ENCODE data around the gene DDAH1.

The DDAH1 gene

GRCh38 chr1:85323770-85324169, 141.2 kb downstream of the DDAH1 start:
- DNase-seq: no peak

- no peak for DNase-seq
Measured at GRCh38 chr1:85322655-85323054, 142.3 kb downstream of the DDAH1 start.

GRCh38 chr1:85321237-85321964, 143.6 kb downstream of the DDAH1 start:
- peak; percentile 62 for DNase-seq

- DNase-seq: no peak
Measured at GRCh38 chr1:85320371-85321131, 144.4 kb downstream of the DDAH1 start.

- DNase-seq: no peak
Measured at GRCh38 chr1:85319931-85320330, 145.0 kb downstream of the DDAH1 start.

GRCh38 chr1:85319491-85319890, 145.5 kb downstream of the DDAH1 start:
- DNase-seq: no peak

- no peak for DNase-seq
Measured at GRCh38 chr1:85318217-85318616, 146.7 kb downstream of the DDAH1 start.

- no peak for DNase-seq
Measured at GRCh38 chr1:85317560-85317959, 147.4 kb downstream of the DDAH1 start.

GRCh38 chr1:85316321-85316720, 148.6 kb downstream of the DDAH1 start:
- no peak for DNase-seq

GRCh38 chr1:85315789-85316188, 149.2 kb downstream of the DDAH1 start:
- no peak for DNase-seq

GRCh38 chr1:85314726-85315125, 150.2 kb downstream of the DDAH1 start:
- DNase-seq: no peak

GRCh38 chr1:85313888-85314696, 150.9 kb downstream of the DDAH1 start:
- DNase-seq: no peak

- DNase-seq: no peak
Measured at GRCh38 chr1:85311818-85312217, 153.1 kb downstream of the DDAH1 start.

- no peak for DNase-seq
Measured at GRCh38 chr1:85308833-85309350, 156.1 kb downstream of the DDAH1 start.

- peak; percentile 90 for DNase-seq
Measured at GRCh38 chr1:85307987-85308832, 156.7 kb downstream of the DDAH1 start.

GRCh38 chr1:85306236-85306635, 158.7 kb downstream of the DDAH1 start:
- no peak for DNase-seq

GRCh38 chr1:85303440-85304162, 161.4 kb downstream of the DDAH1 start:
- no peak for DNase-seq

GRCh38 chr1:85300140-85300539, 164.8 kb downstream of the DDAH1 start:
- no peak for DNase-seq

GRCh38 chr1:85297855-85298629, 166.9 kb downstream of the DDAH1 start:
- no peak for DNase-seq

- no peak for DNase-seq
Measured at GRCh38 chr1:85297538-85297854, 167.5 kb downstream of the DDAH1 start.

- DNase-seq: no peak
Measured at GRCh38 chr1:85296980-85297379, 168.0 kb downstream of the DDAH1 start.
